ENCODE measurements around the gene ERVW-1.

DNA sequence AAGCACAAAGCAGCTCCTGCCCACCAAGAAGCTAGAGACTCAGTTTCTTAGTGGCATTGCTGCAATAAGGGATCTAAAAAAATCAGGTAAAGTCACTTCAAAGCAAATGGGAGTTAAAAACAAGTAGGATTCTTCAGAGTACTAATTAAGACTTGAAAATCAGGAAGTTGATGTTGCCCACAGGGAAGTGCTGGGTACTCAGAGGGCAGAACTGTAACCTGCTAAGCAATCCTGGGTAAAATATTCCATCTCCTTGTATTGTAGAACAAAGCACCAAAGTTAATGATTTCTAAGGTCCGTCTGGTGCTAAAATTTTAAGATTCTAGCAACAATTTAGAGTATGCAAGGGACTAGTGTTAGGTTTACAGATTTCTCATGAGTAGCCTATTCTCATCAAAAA is 42.3 kb upstream of the ERVW-1 start:
- TF ChIP-seq, protein P1, sequence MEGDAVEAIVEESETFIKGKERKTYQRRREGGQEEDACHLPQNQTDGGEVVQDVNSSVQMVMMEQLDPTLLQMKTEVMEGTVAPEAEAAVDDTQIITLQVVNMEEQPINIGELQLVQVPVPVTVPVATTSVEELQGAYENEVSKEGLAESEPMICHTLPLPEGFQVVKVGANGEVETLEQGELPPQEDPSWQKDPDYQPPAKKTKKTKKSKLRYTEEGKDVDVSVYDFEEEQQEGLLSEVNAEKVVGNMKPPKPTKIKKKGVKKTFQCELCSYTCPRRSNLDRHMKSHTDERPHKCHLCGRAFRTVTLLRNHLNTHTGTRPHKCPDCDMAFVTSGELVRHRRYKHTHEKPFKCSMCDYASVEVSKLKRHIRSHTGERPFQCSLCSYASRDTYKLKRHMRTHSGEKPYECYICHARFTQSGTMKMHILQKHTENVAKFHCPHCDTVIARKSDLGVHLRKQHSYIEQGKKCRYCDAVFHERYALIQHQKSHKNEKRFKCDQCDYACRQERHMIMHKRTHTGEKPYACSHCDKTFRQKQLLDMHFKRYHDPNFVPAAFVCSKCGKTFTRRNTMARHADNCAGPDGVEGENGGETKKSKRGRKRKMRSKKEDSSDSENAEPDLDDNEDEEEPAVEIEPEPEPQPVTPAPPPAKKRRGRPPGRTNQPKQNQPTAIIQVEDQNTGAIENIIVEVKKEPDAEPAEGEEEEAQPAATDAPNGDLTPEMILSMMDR (IDR thresholded peaks at IDR 0.05) = no peak
- TF ChIP-seq POLR2A (IDR thresholded peaks at IDR 0.05) = no peak

Data from testis (tissue), 2 donors.